ENCODE results near the gene ITGAX.

GRCh38 chr16:31386157-31386984 lies 31.4 kb downstream of the ITGAX start:
- no peak for TF ChIP-seq CTCF (IDR thresholded peaks at IDR 0.05)
- no peak for TF ChIP-seq POLR2A (IDR thresholded peaks at IDR 0.05)

All from thyroid gland (tissue), 4 donors.